GM19452 (cell line): Measurements from ENCODE around the gene FRS3.
A peak's percentile ranks its signal among the peaks of the same experiment; 100 is the strongest.

Source experiments
- ATAC-seq: cut with Tn5 transposase; IDR thresholded peaks from one replicate; pipeline ENCODE4 v1.9.1; 2021; ENCODE audit not compliant: unreplicated experiment

The FRS3 gene

GRCh38 chr6:41791984-41792383, 12.3 kb upstream of the FRS3 start:
- no peak for ATAC-seq

DNA sequence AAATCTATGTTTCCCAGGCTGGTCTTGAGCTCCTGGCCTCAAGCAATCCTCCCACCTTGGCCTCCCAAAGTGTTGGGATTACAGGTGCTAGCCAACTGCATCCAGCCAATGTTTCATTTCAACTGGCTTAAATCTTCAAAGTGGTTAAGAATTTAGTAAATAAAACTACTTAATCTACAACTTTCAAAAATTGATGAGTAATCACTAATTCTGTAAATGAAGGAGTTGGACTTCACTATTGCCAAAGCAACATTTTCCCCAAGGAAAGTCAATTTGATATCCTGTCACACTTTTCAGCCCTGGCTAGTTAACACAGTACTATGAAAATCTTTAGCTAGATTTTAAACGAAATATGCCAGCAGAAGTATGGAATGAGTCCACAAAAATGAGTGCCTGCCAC, 11.6 kb upstream of the FRS3 start:
- ATAC-seq: no peak

GRCh38 chr6:41790045-41790444, 10.3 kb upstream of the FRS3 start:
- no peak for ATAC-seq

GRCh38 chr6:41789390-41789724, 9.7 kb upstream of the FRS3 start:
- ATAC-seq: no peak

DNA sequence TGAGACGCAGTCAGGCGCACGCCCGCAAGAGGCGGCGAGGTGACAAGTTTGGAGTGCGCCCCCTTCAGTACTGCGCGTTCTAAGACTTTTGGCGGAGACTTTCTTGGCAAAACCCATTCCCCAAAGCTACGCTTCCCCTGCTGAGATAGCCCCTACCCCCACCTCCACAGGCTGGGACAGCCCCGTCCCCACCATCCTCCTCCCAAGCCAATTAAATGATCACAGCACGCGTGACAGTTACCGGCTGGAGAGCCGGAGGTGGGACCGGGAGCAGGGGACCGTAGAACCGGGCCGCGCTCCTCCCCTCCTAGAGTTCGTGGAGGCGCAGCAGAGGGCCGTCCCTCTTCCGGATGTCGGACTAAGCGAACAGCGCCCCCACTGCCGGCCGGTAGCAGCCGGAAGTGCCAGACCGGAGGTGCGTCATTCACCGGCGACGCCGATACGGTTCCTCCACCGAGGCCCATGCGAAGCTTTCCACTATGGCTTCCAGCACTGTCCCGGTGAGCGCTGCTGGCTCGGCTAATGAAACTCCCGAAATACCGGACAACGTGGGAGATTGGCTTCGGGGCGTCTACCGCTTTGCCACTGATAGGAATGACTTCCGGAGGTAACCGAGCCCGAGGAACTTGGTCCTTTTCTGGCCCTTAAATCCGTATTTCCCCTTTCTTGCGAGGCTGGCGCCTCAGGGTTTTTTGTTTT, 7.7 kb upstream of the FRS3 start, which contains the start of gene TOMM6:
TSS of gene TOMM6 (plus strand) at position 476 of the 699 bp plus-strand sequence. CDS start at position 480, 4 bp downstream.
- ATAC-seq: peak; percentile 80

DNA sequence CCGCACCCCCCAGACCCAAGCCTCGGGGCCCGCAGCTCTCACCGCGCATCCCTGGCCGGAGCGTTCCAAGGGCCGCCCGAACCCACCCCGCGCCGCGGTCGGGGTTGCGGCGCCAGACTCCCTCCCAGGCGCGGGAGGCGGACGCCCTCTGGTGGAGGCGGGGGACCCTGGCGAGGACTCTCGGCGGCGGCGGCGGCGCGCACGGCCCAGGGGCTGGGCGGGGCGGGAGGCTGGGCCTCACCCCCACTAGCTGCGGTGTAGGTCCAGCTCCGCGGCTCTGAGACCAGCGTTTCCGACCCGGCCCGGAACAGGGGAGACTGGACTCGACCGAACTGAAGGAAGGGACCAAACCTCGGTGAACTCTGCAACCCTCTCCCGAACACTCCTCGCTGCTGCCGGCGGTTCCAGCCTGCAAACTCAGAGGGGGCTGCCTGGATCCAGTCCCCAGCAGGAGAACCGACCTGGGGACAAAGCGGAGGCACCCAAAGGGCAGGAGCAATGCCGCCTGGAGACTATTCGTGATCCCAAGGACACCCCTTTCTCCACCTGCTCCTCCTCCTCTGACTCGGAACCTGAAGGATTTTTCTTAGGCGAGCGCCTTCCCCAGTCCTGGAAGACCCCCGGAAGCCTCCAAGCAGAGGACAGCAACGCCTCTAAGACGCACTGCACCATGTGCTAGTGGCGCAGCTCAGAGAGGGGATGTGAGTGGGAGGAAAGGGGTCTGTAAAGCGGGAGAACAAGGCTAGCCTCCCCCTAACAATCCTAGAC, 6.9 kb upstream of the FRS3 start:
- peak; percentile 65 for ATAC-seq

GRCh38 chr6:41785689-41786450, 6.2 kb upstream of the FRS3 start:
- ATAC-seq: no peak

DNA sequence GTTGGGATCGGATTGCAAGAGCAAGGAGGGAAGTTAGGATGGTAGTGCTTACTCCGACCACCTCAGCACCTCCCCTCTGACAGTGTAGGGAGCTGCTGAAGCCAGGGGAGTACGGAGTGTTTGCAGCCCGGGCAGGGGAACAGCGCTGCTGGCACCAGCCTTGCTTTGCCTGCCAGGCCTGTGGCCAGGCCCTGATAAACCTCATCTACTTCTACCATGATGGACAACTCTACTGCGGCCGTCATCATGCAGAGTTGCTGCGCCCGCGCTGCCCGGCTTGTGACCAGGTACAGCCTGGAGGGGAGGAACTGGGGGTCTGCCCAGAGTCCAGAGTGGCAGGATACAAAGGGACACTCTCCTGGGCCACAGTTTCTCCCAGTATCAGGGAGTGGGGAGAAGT, 5.6 kb upstream of the FRS3 start:
- no peak for ATAC-seq

DNA sequence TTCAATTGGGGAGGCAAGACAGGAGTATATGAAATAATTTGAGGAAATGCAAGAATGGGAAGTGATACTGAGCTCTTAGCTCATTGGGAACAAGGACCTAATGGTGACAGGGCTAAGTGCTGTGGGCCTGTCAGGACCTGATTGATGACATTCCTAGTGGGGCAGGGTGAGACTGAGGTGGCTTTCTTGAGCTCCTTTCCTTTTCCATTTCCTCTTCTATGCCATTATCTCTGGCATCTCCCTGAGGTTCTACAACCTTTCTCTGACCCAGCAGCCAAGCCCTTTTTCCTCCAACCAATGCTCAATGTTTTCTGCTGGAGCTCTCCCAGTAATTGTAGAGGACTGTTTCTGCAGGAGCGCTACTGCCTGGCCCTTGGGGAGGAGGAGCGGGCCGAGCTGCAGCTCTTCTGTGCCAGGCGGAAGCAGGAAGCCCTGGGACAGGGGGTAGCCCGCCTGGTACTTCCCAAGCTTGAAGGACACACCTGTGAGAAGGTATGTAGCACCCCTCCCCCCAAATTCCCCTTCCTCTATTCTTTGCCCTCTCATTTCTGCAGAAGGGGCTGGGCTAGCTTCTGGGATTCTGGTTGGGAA, 5.0 kb upstream of the FRS3 start:
- ATAC-seq: no peak

- no peak for ATAC-seq
Observed at GRCh38 chr6:41783106-41783780, 3.5 kb upstream of the FRS3 start.

DNA sequence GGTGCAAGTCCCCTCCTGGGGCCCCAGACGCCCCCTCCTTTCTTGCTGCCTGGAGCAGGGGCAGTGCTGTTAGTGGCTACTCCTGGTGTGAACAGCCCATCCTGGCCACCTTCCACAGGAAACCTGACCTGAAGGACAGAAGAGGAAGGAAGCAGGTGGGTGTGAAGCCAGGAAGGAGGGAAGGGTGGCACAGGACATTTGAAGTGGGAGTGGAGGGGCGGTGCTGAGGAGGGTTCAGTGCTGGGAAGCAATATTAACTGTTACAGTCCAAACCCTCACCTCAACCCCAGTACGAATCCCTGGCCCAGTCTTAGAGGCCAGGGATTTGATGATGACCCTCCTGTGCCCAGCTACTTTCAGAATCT, 1.6 kb upstream of the FRS3 start:
- no peak for ATAC-seq

- no peak for ATAC-seq
Observed at GRCh38 chr6:41780551-41781365, 1.1 kb upstream of the FRS3 start, which contains the start of gene PRICKLE4. Gene PRICKLE4 (plus strand): TSS chr6:41780782. CDS start chr6:41783474, 2,692 bp downstream.

DNA sequence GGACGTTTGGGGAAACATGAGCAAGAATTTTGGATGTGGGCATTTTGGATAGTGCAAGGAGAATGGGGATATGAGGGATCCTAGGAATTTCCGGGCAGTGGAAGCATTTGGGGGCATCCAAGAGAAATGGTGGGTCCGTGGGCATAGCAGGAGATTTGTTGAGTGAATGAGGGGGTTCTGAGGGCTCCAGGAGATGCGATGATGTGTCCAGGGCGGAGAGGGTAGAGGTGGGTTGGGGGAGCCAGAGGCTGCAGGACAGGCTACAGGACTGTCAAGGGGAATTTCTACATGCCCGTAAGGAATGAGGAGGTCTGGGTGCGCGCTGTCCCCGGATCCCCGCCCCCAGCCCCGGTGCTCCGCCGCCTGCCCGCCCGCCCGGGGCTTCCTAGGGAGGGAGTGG, 364 bp downstream of the FRS3 start:
- ATAC-seq: no peak

DNA sequence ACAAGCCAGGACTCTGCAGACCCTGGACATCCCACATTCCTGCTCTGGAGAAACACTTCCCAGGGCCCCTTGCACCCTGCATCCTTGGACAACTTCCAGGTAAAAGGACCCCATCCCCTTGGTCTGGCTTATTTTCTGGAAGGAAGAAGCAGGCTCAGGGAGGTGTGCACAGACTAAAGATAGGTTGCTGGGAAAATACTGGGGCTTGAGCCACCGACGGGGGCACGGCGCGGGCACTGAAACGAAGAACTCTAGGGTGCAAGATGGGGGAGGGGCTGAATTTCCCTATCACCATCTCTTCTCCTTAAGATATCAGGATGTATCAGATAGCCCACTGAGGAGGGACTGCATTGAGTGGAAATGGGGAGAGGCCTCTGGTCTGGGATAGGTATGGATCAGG, 805 bp downstream of the FRS3 start:
- no peak for ATAC-seq

GRCh38 chr6:41777551-41778285, 2.0 kb downstream of the FRS3 start:
- no peak for ATAC-seq

DNA sequence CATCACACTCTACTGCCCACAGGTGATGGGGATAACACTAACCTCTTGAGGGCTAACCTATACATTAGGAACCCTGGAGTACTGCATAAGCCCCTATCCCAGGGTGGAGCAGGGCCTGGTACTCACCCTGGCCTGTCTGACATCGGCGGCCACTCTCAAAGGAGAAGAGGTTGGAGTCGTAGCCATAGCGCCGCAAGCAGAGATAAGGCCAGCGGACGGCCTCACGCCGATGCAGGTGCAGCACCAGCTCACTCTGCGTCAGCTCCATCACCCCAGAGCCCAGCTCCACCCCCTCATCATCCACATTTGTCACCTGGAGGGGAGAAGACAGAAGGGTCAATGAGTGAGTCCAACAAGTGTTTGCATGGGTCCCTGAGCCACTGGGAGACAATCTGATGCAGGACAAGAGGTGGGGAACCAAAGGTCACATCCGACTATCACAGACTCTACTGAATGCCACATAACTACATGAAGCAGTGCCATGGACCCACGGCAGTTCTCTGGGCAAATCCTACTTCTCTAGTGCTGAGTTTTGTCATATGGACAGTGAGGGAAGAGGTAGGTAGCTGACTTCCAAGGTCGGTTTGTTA, 4.3 kb downstream of the FRS3 start:
- no peak for ATAC-seq

- ATAC-seq: no peak
Observed at GRCh38 chr6:41774841-41775240, 4.9 kb downstream of the FRS3 start.

DNA sequence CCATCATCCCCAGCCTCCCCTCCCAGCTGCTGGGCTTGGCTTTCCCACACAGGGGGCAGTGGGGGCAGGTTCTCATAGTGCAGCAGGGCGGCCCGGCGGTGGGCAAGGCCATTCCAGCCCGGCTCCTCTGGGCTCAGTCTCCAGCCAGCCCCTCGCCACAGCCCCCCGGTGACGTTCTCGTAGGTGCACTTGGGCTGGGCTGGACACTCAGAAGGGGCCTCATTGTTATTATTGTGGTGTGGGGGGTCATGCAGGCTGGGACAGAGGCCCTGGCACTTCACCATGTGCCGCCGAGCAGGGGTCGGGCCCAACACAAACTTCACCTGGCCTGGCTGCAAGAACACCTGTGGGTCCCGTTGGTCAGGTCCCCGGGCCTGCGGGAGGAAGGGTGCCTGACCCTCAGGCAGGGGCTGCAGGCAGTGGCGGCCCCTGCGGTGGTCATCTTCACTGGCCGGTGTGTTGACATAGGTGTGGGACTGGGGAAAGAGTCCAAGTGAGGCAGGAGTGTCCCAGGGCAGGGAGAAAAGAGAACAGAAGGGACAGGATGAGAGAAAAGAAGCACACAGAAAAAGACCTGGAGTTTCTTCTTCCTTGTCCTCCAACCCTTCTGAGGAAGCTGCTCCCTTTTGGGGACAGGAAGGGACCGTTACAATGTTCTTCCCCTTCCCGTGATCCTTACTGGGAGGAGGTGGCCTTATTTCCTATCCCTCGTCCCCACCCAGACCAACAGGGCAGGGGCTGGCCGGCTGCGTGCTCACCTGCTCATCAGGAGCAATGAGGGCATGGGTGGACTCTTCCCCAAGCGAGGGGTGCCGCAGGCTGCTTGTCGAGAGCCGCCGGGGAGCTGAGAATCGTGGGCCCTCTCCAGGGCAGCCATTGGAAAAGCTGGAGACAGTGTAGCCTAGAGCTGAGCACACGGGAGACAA, 8.4 kb downstream of the FRS3 start:
- ATAC-seq: no peak
